GM12801 (cell line): ENCODE results near the gene ASRGL1.

ENCODE experiments used
- CTCF ChIP-seq: IDR thresholded peaks from one replicate; pipeline ENCODE4 v1.5.1; 2011; ENCODE audit warnings: control low read depth; ENCODE audit not compliant: insufficient read length; ENCODE audit errors: extremely low read depth

Gene ASRGL1

GRCh38 chr11:62345861-62346260 lies 8.6 kb downstream of the ASRGL1 start:
- no peak for TF ChIP-seq CTCF

- TF ChIP-seq CTCF = no peak
These were observed 15.4 kb downstream of the ASRGL1 start for GRCh38 chr11:62352355-62353336.

GRCh38 chr11:62353841-62354240 lies 16.6 kb downstream of the ASRGL1 start:
- TF ChIP-seq CTCF = no peak

DNA sequence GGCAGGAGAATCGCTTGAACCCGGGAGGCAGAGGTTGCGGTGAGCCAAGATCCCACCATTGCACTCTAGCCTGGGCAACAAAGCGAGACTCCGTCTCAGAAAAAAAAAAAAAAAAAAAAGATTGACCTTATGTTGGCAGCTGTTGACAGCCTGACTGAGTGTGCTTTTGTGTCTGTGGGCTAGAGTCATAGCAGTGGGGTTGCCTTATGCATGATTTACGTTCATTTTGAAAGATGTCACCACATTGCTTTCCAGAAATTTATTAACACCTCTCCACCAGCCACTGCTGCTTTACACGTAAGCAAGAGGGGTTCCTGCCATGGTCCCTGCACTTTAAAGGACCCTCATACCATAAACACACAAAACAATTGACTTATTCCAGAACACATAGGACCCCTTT lies 21.0 kb downstream of the ASRGL1 start:
- no peak for TF ChIP-seq CTCF

DNA sequence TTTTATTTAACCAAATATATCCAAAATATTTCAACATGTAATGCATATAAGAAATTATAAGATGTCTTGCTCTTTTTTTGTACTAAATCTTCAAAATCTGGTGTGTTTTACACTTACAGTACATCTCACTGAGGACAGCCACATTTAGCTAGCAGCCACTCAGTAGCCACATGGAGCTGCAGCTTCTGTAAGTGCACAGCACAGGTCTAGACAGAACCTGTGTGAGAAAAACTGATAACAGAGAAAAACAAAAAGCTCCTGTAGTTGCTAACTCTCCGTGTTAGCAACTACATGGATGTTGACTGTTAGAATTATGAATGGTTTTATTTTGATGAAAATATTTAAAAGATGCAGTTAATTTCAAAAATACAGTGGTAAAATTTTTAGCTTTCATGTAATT lies 22.2 kb downstream of the ASRGL1 start:
- no peak for TF ChIP-seq CTCF

GRCh38 chr11:62360685-62361084 lies 23.4 kb downstream of the ASRGL1 start:
- TF ChIP-seq CTCF = no peak

GRCh38 chr11:62370743-62371440 lies 33.6 kb downstream of the ASRGL1 start:
- no peak for TF ChIP-seq CTCF
